OCI-LY7 (cell line): Measurements from ENCODE around the gene PTRH1. TPM values are rescaled to one million over a fixed set of nuclear protein-coding genes. Genes with fewer than 3 reads are reported as not detected.

Experiments used
- BruUV-seq: library from RNA; stranded (reverse); fragments of 400-500 nt; replicated peaks from 2 replicates; lab custom pipeline; 2021; lab: Mats Ljungman, UMichigan
- CTCF ChIA-PET: fragments of 300-600 bp; sonication (Branson Sonifier 250); formaldehyde crosslinking; loops from one replicate; lab custom pipeline; 2022; ENCODE audit warnings: antibody characterized with exemption; ENCODE audit not compliant: unreplicated experiment; lab: Charles Lee
- POLR2A ChIA-PET: fragments of 300-600 bp; sonication (Branson Sonifier 250); formaldehyde crosslinking; loops from one replicate; lab custom pipeline; 2022; ENCODE audit warnings: antibody characterized with exemption; lab: Charles Lee
- DNase-seq: peaks from one replicate; pipeline ENCODE4 v3.0.0-alpha.2; 2015; ENCODE audit warnings: low spot score
- H2AFZ ChIP-seq: fragments of 200-600 bp; sonication (generic), shearing (Covaris generic); 2 replicates; pipeline ENCODE4 v1.6.1; 2014; ENCODE audit warnings: mild to moderate bottlenecking, antibody characterized with exemption, low read length, moderate library complexity
- H3K27ac ChIP-seq: fragments of 200-600 bp; sonication (generic); 2 replicates; pipeline ENCODE4 v1.5.1; 2014; ENCODE audit warnings: mixed run types, low read depth, mild to moderate bottlenecking, moderate library complexity, low read length, inconsistent platforms; ENCODE audit not compliant: poor library complexity, severe bottlenecking
- H3K36me3 ChIP-seq: fragments of 200-600 bp; sonication (generic); 2 replicates; pipeline ENCODE4 v1.6.1; 2014; ENCODE audit warnings: mild to moderate bottlenecking, antibody characterized with exemption, low read length, moderate library complexity, mixed read lengths; ENCODE audit not compliant: insufficient read depth
- H3K4me1 ChIP-seq: fragments of 200-600 bp; sonication (generic); 2 replicates; pipeline ENCODE4 v1.5.1; 2014; ENCODE audit warnings: mild to moderate bottlenecking, low read length; ENCODE audit not compliant: insufficient read depth, poor library complexity, severe bottlenecking
- H3K4me2 ChIP-seq: fragments of 200-600 bp; sonication (generic); 2 replicates; pipeline ENCODE4 v1.6.1; 2014; ENCODE audit warnings: mild to moderate bottlenecking, low read length
- H3K4me3 ChIP-seq: fragments of 200-600 bp; sonication (generic); 2 replicates; pipeline ENCODE4 v1.5.1; 2014; ENCODE audit warnings: mild to moderate bottlenecking, low read depth, low read length; ENCODE audit not compliant: poor library complexity, severe bottlenecking
- H3K79me2 ChIP-seq: fragments of 200-600 bp; sonication (generic); 2 replicates; pipeline ENCODE4 v1.6.1; 2016; ENCODE audit warnings: low read depth, mild to moderate bottlenecking, low read length, moderate library complexity, mixed read lengths; ENCODE audit not compliant: insufficient read depth
- H3K9me2 ChIP-seq: fragments of 200-600 bp; sonication (generic); 2 replicates; pipeline ENCODE4 v1.6.1; 2016; ENCODE audit warnings: mild to moderate bottlenecking, low read length, mixed read lengths; ENCODE audit not compliant: insufficient read depth
- H3K9me3 ChIP-seq: fragments of 200-600 bp; sonication (generic); 2 replicates; pipeline ENCODE4 v1.6.1; 2014; ENCODE audit warnings: mild to moderate bottlenecking, mixed run types, low read length, mixed read lengths
- H4K20me1 ChIP-seq: fragments of 200-600 bp; sonication (generic); 2 replicates; pipeline ENCODE4 v1.6.1; 2014; ENCODE audit warnings: mild to moderate bottlenecking, antibody characterized with exemption, low read length, moderate library complexity, mixed read lengths; ENCODE audit not compliant: insufficient read depth
- CTCF ChIP-seq: fragments of 200-600 bp; sonication (generic); conservative IDR thresholded peaks from 2 replicates; pipeline ENCODE4 v1.5.1; 2014; ENCODE audit warnings: mild to moderate bottlenecking, antibody characterized with exemption, low read length, moderate library complexity, mixed read lengths
- EZH2phosphoT487 ChIP-seq: fragments of 200-600 bp; sonication (generic); IDR thresholded peaks from 2 replicates; pipeline ENCODE4 v1.6.1; 2018; ENCODE audit warnings: low read depth, borderline replicate concordance, mild to moderate bottlenecking, mixed run types, antibody characterized with exemption, low read length, moderate library complexity, mixed read lengths
- intact Hi-C: fragments of 100-400 bp; cut with micrococcal nuclease; formaldehyde crosslinking; loops from one replicate; pipeline ENCODE4 v1.10.0; 2022; ENCODE audit not compliant: unreplicated experiment
- total RNA-seq, 2 experiments: library from RNA; depleted of rRNA in 1 of 2; stranded (reverse); fragments of >200 nt in 1 of 2; shearing (Covaris generic) in 1 of 2; gene quantifications; 2 replicates each; pipeline ENCODE4 v1.2.3, GENCODE V29; 2014 to 2022

PTRH1 gene
- total RNA-seq, 2 experiments from 2014 or later: 8.9 to 11.1 TPM

- Histone ChIP-seq H3K36me3 (no peaks in the 10 kb centered on the region), H4K20me1 (no peaks in the 10 kb centered on the region), H3K27ac (no peak overlapping the region), H3K9me2 (no peaks in the 10 kb centered on the region), H3K4me2 (peak overlapping the region; percentile 55), H3K4me1 (no peaks in the 10 kb centered on the region), H3K79me2 (no peaks in the 10 kb centered on the region), H2AFZ (peak overlapping the region; percentile 83; the same call in 1 of the 2 replicates), H3K9me3 (no peaks in the 10 kb centered on the region), H3K4me3 (peak overlapping the region; percentile 56)
- BruUV-seq: no TSS peak
- intact Hi-C loops: no loop called here
- peak; percentile 89 for DNase-seq
- TF ChIP-seq EZH2phosphoT487 (no peak), CTCF (no peak)
- POLR2A ChIA-PET: no interaction called here
- CTCF ChIA-PET: no interaction called here
These were observed 16.3 kb downstream of the PTRH1 start for GRCh38 chr9:127698985-127699670.

- H3K4me3 ChIP-seq: no peak overlapping the region
- H3K36me3 ChIP-seq: no peaks in the 10 kb centered on the region
- ChIA-PET CTCF (no interaction called here), POLR2A (no interaction called here)
- H3K9me3 ChIP-seq: no peaks in the 10 kb centered on the region
- no peaks in the 10 kb centered on the region for H3K9me2 ChIP-seq
- H3K27ac ChIP-seq: no peak overlapping the region
- no peak for TF ChIP-seq EZH2phosphoT487
- TF ChIP-seq CTCF: no peak
- no peak for DNase-seq
- H3K4me1 ChIP-seq: no peaks in the 10 kb centered on the region
- intact Hi-C loops: no loop called here
- no peak overlapping the region for H3K4me2 ChIP-seq
- H3K79me2 ChIP-seq: no peaks in the 10 kb centered on the region
- no peak overlapping the region for H2AFZ ChIP-seq
- no peaks in the 10 kb centered on the region for H4K20me1 ChIP-seq
- no TSS peak for BruUV-seq
These were observed 17.1 kb downstream of the PTRH1 start for GRCh38 chr9:127698386-127698785.

GRCh38 chr9:127697575-127697974, 17.9 kb downstream of the PTRH1 start:
- Histone ChIP-seq H3K79me2 (no peaks in the 10 kb centered on the region), H4K20me1 (no peaks in the 10 kb centered on the region), H3K36me3 (no peaks in the 10 kb centered on the region), H2AFZ (no peak overlapping the region), H3K4me2 (no peak overlapping the region), H3K27ac (no peak overlapping the region), H3K9me3 (no peaks in the 10 kb centered on the region), H3K4me1 (no peaks in the 10 kb centered on the region), H3K4me3 (no peak overlapping the region), H3K9me2 (no peaks in the 10 kb centered on the region)
- intact Hi-C loops: no loop called here
- no peak for DNase-seq
- no peak for TF ChIP-seq CTCF
- TF ChIP-seq EZH2phosphoT487: no peak
- no TSS peak for BruUV-seq
- CTCF ChIA-PET: no interaction called here
- POLR2A ChIA-PET: no interaction called here
